Dedifferentiated amniotic fluid mesenchymal stem cell (primary cell): ENCODE results near the gene TNFAIP8L3.
A peak's percentile ranks its signal among the peaks of the same experiment; 100 is the strongest.
"Not testable (repeated sequence)": the region's sequence is repeated elsewhere in the genome, so short reads cannot be mapped to it uniquely, and the experiment has no call there.

Source experiments
- DNase-seq: peaks from one replicate; pipeline ENCODE4 v3.0.0-alpha.2; 2016; ENCODE audit errors: extremely low spot score

Gene TNFAIP8L3

DNA sequence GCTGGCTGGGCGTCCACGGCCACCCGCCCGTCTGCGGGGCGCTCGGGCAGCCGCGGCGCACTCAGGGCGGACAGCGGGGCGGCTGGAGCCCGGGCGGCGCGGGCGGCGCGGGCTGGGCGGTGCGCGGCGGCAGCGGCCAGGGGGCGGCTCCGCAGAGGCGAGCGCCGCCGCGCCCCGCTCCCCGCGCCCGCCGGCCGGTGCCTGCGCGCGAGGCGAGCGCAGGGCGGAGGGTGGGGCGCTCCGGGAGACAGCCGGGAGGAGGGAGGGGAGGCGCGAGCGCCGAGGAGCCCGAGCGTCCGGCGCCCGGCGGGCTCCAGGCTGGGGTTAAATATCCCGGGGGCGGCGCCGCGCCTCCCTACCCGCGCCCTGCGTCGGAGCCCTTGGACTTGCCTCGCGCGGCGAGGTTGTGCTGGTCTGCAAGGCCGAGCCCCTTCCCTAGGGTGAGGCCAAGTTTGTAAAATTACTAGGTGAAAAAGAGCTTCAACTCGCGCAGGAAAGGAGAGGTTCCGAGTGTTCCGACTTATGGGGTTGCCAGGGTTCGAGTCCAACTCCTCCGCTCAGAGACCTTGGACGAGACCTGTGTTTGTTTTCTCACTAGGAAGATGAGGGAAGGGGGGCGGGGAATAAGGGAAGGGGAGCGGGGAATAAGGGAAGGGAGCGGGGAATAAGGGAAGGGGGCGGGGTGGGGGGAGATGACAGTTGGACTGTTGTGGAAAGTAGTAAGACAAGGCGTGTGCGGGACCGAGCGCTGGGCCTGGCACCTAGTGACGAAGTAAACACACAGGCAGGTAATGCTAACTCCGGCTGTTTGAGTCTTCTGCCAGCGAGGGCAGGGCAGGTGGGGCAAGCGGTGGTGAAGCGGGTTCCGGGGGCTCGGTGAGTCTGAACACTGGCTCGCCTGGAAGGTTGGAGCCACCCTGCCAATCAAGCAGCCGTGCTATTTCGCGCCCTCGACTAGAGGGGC, at the start of gene TNFAIP8L3:
Gene TNFAIP8L3, minus strand, starts transcription at position 301 of the 964 bp plus-strand sequence. CDS start 311 bp downstream, outside the sequence.
- no peak for DNase-seq

DNA sequence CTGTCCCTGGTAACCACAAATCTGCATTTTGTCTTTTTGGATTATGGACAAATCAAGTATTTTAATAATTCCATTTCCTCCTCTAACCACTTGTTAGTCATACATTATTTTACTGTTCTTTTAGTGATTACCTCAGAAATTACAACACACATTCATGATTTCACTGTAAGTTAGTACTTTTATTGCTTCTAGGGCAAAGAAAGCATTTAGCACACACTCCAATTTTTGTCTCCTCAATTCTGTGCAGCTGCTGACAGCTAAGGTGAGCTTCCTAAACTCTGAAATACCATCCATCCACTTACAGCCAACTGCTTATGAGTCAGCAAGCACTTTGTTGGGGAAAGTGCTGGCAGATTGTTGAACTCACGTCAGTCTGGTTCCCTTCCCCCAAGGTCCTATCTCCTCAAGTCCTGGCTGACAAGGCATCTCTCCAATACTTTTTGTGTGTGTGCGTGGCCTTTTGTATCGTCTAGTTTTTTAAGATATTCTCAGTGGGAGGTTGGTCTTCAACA, 49.4 kb upstream of the TNFAIP8L3 start:
- DNase-seq: no peak

DNA sequence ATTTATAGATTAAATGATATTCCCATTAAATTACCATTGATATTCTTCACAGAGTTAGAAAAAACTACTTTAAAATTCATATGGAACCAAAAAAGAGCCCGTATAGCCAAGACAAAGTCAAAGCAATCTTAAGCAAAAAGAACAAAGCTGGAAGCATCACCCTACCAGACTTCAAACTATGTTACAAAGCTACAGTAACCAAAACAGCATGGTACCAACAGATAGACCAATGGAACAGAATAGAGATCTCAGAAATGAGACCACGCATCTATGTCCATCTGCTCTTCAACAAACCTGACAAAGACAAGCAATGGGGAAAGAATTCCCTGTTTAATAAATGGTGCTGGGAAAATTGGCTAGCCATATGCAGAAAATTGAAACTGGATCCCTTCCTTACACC, 45.6 kb upstream of the TNFAIP8L3 start:
- DNase-seq: not testable (repeated sequence)

DNA sequence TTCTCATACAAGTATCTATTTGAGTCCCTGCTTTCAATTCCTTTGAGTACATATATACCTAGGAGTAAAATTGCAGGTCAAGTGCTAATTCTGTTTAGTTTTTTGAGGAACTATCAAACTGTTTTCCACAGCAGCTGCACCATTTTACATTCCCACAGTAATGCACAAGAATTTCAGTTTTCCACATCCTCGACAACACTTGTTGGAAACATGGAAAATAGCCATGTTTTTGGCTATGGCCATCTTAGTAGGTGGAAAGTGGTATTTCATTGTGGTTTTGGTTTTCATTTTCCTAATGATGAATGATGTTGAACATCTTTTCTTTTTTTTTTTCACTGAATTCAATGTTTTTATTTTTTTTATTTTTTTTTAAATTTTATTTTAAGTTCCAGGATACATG, 44.4 kb upstream of the TNFAIP8L3 start:
- DNase-seq: no peak

DNA sequence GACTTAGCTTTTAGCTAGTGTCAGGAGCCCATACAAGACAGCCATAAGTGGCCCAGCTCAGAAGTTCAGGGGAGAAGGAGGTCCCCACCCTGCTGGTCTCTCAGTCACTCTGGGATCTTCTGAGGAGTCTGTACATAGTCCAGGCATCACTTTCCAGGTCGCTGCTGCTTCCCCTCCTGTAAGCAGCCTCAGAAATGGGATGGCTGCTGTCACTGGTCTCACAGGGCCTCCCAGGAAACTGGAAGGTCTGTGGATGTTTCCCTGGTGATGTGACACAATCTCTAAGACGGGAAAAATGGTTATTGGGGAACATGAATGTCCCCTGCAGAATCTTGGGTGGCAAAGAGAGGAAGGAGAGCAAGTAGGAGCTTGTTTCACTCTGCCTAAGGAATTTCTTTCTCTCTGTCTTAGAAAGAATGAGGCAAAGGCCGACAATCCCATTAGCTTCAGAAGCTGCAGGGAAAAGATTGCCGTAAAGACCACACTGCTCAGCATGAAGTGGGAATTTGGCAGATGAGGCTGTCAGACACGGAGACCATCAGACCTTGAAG, 43.2 kb upstream of the TNFAIP8L3 start:
- no peak for DNase-seq

DNA sequence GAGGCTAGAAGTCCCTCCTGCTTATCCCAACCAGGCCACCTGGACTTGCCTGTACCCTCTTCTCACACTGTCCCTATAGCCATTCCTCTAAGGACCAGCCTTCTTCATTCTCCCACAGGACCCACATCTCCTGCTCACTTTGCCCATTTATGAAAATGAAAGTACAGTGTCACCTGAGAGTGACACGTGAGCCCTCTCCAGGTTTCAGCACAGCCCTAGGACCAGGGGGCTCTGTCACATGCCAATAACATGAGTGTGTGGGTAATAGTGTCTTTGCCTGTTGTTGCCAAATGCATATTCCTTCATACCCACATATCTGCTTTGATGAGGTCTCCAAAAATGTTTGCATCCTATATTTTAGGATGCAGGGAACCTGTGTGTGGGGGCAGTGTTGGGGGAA, 42.3 kb upstream of the TNFAIP8L3 start:
- no peak for DNase-seq

DNA sequence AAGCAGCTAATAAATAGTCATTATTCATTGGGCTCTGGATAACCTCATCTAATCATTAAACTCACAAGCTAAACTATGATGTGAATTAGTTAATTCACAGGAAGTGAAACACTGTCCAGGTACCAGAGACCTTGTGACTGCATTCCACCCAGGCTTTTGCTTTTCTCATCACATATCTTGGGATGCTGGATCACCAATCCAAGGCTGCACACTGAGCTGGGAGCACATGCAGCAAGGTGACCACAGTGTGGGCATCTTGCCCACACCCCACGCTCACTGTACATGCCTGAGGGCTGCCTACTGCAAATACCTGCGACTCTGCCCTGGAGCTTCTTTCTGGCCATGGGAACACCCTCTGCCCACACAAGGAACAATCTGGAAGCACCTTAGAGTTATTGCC, 40.6 kb upstream of the TNFAIP8L3 start:
- DNase-seq: no peak

DNA sequence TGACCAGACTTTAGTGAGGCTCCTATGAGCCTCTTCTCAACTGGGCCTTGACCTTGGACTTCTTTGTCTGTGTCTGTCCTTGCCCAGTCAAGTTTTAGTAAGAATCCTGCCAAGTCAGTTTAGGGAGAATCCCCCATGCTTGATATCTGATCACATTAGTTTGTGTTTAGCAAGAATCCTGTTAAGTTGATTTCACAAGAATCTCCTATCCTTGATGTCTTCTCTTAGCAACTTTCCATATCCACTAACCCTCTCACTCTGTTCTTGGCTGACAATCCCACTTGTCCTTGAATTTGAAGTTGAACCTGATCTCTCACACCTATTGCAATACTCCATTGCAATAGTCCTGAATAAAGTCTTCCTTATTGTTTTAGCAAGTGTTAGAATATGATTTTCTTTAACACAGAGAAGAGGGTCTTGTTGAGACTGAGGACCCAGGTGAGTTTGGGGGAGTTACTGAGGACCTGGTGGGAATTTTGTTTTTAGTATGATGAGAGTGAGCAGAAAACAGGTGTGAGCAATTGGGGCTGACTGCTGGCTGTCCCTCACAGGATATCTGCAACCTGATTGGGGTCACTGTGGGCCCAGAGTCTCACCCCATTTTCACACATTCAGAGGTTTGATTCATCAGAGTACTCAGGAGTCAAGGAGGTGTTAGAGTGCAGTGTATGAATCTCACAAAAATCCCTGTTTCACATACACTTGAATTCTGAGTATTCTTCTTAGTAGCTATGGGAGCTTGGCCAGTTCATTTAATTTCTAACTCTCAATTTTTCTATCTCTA, 39.9 kb upstream of the TNFAIP8L3 start:
- DNase-seq: no peak

DNA sequence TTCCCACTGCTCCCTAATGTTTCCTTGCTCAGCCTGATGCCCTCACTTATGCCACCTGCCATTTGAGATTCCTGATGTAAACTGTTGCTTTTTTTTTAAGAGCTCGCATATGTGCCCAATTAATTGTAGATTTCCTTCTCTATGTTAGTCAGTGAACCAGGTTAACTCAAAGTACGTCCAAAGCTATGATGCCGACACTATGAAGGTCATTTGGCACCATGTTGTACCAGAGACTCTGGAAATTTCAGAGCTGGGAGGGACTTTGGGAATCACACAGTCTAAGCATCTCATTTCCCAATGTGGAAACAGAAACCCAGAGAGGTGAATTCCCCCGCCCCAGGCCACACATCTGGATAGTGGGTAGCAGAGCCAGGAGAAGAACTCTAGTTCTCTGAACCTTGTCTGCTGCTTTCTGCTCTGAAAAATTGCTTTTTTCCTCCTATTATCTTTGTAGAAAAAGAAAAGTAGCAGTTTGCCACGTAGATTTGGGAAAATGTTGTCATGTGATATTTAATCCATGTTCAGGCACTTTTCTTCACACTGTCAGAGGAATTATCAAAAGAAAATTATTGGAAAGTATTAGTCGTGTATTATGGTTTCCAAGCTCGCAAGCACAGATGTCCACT, 38.5 kb upstream of the TNFAIP8L3 start:
- DNase-seq: no peak

DNA sequence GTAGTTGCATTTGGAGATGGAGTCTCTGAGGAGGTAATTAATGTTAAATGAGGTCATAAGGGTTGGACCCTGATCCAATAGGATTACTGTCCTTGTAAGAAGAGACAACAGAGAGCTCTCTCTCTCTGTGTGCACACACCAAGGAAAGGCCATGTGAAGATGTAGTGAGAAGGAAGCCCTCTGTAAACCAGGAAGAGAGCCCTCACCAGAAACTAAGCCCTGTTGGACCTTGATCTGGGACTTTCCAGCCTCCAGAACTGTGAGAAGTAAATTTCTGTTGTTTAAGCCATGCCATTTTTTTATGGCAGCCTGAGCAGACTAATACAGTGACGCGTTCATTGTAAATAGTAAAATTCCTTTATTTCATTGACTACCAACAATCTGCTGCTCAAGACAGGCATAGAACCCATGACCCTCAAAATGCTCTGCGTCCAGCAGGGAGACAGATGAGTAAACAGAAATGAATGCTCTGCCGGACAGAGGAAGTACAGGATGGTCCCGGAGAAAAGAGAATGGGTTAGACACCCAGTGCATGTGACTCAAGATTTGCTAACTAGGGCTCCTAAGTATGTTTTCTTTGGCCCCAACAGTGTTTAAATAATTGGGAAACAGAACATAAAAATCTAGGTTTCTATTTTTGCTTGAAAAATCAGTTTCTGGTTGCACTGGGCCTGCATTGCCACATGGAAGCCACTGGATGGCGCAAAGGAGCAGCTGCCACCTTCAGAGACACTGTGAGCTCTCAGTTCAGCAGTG, 37.9 kb upstream of the TNFAIP8L3 start:
- peak; percentile 35 for DNase-seq

DNA sequence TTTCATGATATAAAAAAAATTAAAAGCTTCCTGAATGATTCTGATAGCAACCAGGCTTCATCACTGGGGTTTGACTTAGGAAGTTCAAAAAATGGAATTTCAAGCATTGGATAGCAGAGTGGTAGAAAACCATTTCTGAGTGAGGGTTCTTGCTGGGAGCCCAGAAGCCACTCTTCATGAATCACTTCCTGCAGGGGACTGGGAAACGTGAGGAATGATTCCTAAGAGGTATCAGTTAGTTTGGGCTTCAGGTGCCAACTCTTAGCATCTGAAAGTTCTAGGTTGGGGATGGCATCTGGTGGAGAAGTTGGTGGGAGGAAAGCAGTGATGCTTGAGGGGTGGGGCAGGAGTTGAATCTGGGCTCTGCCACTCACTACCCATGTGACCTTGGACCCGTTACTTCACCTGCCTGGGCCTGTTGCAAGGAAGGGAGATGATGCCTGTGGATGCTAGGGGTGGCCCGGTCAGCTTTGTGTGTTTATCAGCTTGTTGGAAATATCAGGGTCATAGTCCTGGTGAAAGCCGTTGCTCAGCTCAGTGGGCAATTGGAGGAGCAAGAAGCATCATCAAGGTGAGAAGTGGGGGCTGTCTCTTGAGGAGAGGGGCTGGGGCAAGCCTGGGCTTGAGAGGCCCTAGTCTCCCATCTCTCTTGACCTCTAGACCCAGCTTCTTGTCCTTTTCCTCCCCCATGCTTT, 37.0 kb upstream of the TNFAIP8L3 start:
- DNase-seq: no peak

DNA sequence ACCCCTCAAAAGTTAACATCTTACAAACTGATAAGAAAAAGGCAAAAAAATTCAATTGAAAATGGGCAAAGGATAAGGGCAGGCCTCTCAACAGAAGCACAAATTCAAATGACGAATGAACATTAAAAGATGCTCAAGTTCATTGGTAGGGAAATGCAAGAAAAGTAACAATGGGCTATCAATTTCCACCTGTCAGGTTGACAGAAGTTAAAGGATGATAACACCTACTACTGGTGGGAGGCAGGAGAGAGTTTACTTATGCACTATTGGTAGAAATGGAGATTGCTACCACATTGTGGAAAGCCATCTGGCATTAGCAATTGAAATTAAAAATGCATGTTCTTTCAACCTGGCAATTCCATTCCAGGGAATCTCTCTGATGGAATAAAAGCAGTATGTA, 35.6 kb upstream of the TNFAIP8L3 start:
- no peak for DNase-seq

DNA sequence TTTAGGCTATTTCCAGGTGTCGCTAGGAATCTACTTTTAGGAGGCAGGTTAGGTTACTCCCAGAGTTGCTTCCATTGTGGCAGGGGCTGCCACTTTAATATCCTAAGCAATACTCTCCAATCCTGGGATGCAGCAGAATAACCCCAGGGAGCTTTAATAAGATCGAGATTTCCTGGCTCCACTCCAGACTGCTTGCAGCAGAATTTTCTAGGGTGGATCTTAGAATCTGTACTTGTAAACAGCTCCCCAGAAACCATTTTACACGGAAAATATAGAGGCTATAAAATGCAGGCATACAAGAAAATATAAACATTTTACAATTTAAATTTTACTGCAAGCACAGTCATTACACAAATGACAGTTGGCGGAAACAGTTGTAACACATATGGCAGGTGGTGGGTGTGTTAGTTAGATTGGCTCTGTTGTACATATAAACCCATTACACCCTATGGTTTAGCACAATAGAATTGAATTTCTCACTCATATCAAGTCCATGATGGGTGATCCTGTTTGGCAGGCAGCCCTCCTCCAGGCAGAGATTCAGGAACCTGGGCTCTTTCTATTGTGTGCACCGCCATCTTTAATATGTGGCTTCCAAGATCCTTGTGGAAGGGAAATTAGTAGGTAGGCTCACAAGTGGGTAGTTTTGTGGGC, 35.0 kb upstream of the TNFAIP8L3 start:
- no peak for DNase-seq

DNA sequence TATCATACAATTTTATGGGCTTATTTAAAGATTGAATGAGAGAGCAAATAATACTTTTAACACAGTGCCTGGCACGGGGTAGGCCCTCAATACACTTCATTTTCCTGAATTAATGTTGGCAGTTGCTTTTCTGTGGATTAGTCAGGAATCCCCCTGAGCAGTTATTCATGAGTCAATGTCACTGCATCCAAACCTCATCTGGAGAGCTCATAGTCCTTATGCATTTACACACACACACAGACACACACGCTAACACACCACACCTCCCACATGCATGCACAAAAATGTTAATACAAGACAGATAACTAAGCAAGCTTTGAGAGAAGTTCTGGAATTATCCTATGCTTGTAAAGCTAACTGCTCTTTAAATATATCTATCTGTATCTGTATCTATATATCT, 34.0 kb upstream of the TNFAIP8L3 start:
- DNase-seq: no peak

DNA sequence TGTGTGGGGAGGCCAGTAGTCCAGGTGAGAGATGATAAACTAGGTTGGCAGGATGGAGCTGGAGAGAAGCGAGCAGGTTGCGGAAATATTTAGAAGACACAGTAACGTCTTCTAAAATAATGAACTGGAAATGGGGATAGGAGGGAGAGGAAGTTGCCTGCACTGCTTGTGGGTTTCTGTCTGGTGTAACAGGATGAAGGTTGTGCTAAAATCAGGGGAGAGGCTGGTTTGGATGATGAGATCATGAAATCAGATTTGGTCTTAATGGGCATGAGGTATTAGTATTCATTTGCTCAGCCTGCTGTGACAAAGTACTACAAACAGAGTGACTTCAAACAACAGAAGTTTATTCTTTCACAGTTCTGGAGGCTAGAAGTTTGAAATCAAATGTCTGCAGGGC, 32.1 kb upstream of the TNFAIP8L3 start:
- DNase-seq: no peak

DNA sequence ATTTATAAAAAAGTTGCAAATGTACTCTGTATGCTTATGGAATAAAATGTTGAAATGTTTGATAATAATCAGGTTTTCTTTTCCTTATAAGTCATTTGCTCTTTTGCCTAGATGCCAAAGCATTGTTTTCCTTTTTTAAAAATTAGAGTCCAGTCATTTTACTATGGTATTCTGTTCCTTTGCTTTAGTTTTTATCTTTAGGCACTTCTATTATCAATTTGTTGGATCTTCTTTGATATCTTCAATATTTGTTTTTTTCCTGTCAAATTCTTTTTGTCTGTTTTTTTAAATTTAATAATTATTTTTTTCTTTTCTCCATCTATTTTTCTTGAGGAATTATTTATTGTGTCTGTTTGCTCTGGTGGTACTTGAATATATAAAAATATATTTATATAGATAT, 28.3 kb upstream of the TNFAIP8L3 start:
- not testable (repeated sequence) for DNase-seq

DNA sequence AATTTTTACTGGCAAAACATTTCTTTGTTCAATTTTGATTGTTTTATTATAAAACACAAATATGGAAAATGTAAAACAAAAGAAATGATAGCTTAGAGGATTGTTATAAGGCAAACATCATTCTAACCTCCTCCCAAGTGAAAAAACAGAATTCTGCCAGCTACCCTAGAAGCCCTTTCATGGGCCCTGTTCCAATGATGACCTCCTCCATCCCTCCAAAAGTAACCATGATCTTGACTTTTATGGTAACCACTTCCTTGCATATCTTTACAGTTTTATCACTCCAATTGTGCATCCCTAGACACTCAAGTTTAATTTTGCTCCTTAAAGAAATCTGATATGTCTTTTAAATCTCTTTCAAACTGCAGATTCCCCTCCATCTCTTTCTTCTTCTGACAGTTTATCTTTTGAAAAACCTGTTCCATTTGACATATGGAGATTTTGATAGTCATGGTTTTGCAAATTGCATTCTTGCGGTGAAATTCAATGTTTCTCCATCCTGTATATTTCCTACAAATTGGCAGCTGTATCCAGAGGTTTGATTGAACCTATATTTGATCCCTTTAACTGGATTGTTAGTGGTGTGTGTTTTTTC, 27.0 kb upstream of the TNFAIP8L3 start:
- DNase-seq: no peak

DNA sequence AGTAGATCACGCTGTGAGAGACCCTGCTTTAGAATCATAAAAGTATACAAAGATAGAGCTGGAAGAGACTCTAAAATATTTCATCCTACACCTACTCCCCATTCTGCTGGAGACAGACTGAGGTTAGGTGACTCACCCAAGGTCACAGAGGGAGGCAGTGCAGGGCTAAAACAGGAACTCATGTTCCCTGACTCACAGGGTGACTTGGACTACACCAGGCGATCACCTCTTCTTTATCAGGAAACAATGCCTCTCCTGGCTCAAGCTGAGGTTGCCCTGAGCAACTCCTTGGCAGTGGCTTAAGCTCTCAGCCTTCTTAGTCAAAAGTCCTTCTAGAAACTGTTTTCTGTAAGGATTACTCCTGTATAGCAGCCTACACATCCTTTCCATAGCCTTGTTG, 26.4 kb upstream of the TNFAIP8L3 start:
- DNase-seq: peak; percentile 39

DNA sequence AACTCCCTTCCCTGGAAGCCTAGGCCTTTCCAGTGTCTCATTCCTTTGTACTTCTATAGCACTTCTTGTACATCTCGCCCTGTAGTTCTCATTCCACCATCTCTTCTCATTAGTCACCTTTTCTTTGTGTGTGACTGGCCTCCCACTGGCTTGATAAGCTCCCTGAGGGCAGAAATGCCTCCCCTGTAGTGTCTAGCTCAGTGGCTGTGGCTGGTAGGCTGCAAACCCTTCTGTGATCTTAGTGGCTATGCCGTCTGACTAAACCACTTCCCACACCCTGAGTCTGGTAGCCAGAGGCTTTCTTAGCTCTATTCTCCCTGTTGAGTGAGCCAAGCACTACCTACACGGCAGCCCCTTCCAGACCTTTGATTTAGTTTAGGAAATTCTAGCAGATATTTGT, 24.4 kb upstream of the TNFAIP8L3 start:
- DNase-seq: no peak

DNA sequence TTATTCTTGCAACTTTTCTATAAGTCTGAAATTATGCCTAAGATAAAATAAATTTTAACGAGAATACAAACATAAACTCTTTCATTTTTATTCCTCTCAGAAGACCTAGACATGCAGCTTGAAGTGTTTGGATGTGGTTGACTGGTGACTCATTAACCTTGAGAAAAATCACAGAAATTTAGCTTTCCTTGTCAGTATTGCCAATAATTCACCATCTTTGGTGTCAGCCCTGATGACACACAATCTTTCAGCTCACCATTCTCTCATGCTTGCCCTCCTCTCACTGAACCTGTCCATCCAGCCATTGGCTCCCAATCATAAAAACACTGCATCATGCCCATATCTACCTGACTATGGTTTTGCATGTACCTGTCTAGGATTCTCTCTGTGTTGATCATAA, 22.6 kb upstream of the TNFAIP8L3 start:
- no peak for DNase-seq
